Upper lobe of left lung (tissue), 6 donors: Measurements from ENCODE around the gene YPEL1. TPM values are rescaled to one million over a fixed set of nuclear protein-coding genes. Genes with fewer than 3 reads are reported as not detected.

Source experiments
- ATAC-seq, 2 donors: fragments of 200-7000 bp; cut with Tn5 transposase; one replicate each; pipeline ENCODE4 v1.9.1; 2022; ENCODE audit warnings: mild to moderate bottlenecking in 2 of 2, moderate library complexity in 2 of 2; ENCODE audit not compliant: low FRiP score in 2 of 2
- DNase-seq, 2 donors: peaks; one replicate each; pipeline ENCODE4 v3.0.0-alpha.2; 2019 to 2020
- H3K27ac ChIP-seq, 4 donors: fragments of 200-600 bp; sonication (generic); one replicate each; pipeline ENCODE4 v1.5.1; 2016 to 2019
- H3K27me3 ChIP-seq, 4 donors: fragments of 200-600 bp; sonication (generic); one replicate each; pipeline ENCODE4 v1.5.1; 2017 to 2019
- H3K36me3 ChIP-seq, 4 donors: fragments of 200-600 bp; sonication (generic); one replicate each; pipeline ENCODE4 v1.5.1; 2016 to 2019
- H3K4me1 ChIP-seq, 4 donors: fragments of 200-600 bp; sonication (generic); one replicate each; pipeline ENCODE4 v1.5.1; 2018 to 2019
- H3K4me3 ChIP-seq, 4 donors: fragments of 200-600 bp; sonication (generic); one replicate each; pipeline ENCODE4 v1.5.1; 2017 to 2019; ENCODE audit warnings: mild to moderate bottlenecking in 2 of 4, moderate library complexity in 1 of 4
- H3K9me3 ChIP-seq, 4 donors: fragments of 200-600 bp; sonication (generic); one replicate each; pipeline ENCODE4 v1.5.1; 2018 to 2019
- CTCF ChIP-seq, 6 experiments: fragments of 450-650 bp in 4 of 6; fragments of 200-600 bp in 2 of 6; sonication (generic) in 2 of 6; IDR thresholded peaks; one replicate each; pipeline ENCODE4 v1.5.1; 2016 to 2019; ENCODE audit warnings: antibody characterized with exemption in 6 of 6
- EP300 ChIP-seq, 4 donors: sonication (generic); formaldehyde crosslinking; IDR thresholded peaks; one replicate each; pipeline ENCODE4 v1.5.1; 2017; ENCODE audit warnings: antibody characterized with exemption in 4 of 4, control low read depth in 2 of 4
- POLR2A ChIP-seq, 4 donors: fragments of 450-650 bp; IDR thresholded peaks; one replicate each; pipeline ENCODE4 v1.5.1; 2016 to 2017; ENCODE audit warnings: antibody characterized with exemption in 4 of 4, mild to moderate bottlenecking in 2 of 4
- POLR2AphosphoS5 ChIP-seq, 2 donors: sonication (generic); formaldehyde crosslinking; IDR thresholded peaks; one replicate each; pipeline ENCODE4 v1.5.1; 2017; ENCODE audit warnings: antibody characterized with exemption in 2 of 2
- WGBS, 2 donors: methylation state at CpG; one replicate each; pipeline ENCODE4 v1.1.5; 2017 to 2018; 5-methylcytosine and 5-hydroxymethylcytosine counted together
- small RNA-seq, 4 donors: library from RNA; depleted of rRNA; stranded (forward); fragments of <200 nt; gene quantifications; one replicate each; pipeline ENCODE3, GENCODE V24; 2016
- total RNA-seq, 6 donors: library from RNA; depleted of rRNA in 4 of 6; stranded (reverse); fragments of >200 nt in 4 of 6; gene quantifications; one replicate each; pipeline versions ENCODE4 v1.1.0 to v1.2.1, GENCODE V29; 2016 to 2021
- donor health status: DM: no; HTN: no; CAD: no; lungs with moderate emphysema.
- donor health status: DM: no; HTN: yes; CAD: no; lungs with severe emphysema.

The YPEL1 gene
- total RNA-seq, 6 donors from 2014 or later: 4.4 to 11.6 (median 7.4) TPM

GRCh38 chr22:21650823-21651520 is 84.6 kb downstream of the YPEL1 start:
- ATAC-seq: no peak
- H3K4me3 ChIP-seq: peak overlapping the region in 3 of 4 donors; percentile 56 to 60 (median 60)
- no peak for DNase-seq

GRCh38 chr22:21650280-21650679 is 85.3 kb downstream of the YPEL1 start:
- Histone ChIP-seq H3K4me3 (no peak overlapping the region), H3K4me1 (peaks cover 16 to 32% (median 22%) of the 10 kb centered on the region in 4 donors), H3K9me3 (no peaks in the 10 kb centered on the region), H3K27me3 (no peaks in the 10 kb centered on the region), H3K36me3 (peaks cover 0 to 25% (median 2%) of the 10 kb centered on the region in 4 donors), H3K27ac (no peak overlapping the region)
- TF ChIP-seq CTCF (IDR thresholded peaks at IDR 0.05) (no peak), POLR2AphosphoS5 (IDR thresholded peaks at IDR 0.05) (no peak), POLR2A (IDR thresholded peaks at IDR 0.05) (no peak), EP300 (IDR thresholded peaks at IDR 0.05) (no peak)
- DNase-seq: no peak
- no peak for ATAC-seq
- 89 to 98% methylated on average over 7 of the region's 7 CpGs for WGBS, 2 donors

More at GRCh38 chr22:21650823-21651520, 84.6 kb downstream of the YPEL1 start:
- Histone ChIP-seq H3K36me3 (peaks cover 0 to 21% (median 0%) of the 10 kb centered on the region in 4 donors), H3K27me3 (no peaks in the 10 kb centered on the region), H3K4me1 (peaks cover 16 to 32% (median 22%) of the 10 kb centered on the region in 4 donors), H3K9me3 (no peaks in the 10 kb centered on the region), H3K27ac (peak overlapping the region in 1 of 4 donors; percentile 17)
- TF ChIP-seq POLR2A (IDR thresholded peaks at IDR 0.05) (no peak), EP300 (IDR thresholded peaks at IDR 0.05) (no peak), POLR2AphosphoS5 (IDR thresholded peaks at IDR 0.05) (no peak), CTCF (IDR thresholded peaks at IDR 0.05) (no peak)
- WGBS, 2 donors: 13 to 17% methylated on average over 6 of the region's 6 CpGs

Small RNA genes lying within 50 kb of the gene (small RNA-seq; reads per million reads assigned to genes)
- gene MIR301B: 0.43 to 3.4 (median 0.94) reads per million in 4 donors
- gene RN7SL280P: 0 to 0.06 (median 0) reads per million in 4 donors

Other genes starting within 250 kb of the YPEL1 start
- 1 to 10 TPM in 1 of 6 donors, under 1 TPM in 4, not detected in 1; 0.10 to 1.0 (median 0.57) TPM for gene RIMBP3C, start 184.3 kb downstream of the YPEL1 start, total RNA-seq
- gene UBE2L3, start 168.1 kb downstream of the YPEL1 start, total RNA-seq: 10 to 100 TPM; 24.1 to 45.8 (median 39.2) TPM
- 10 to 100 TPM; 22.2 to 47.4 (median 28.3) TPM for gene YDJC, start 105.8 kb downstream of the YPEL1 start, total RNA-seq
- gene CCDC116, start 103.0 kb downstream of the YPEL1 start, total RNA-seq: 1 to 10 TPM in 2 of 6 donors, under 1 TPM in 2, not detected in 2; 0.26 to 4.2 (median 0.97) TPM
- 10 to 100 TPM in 5 of 6 donors, 1 to 10 TPM in 1; 3.1 to 73.1 (median 38.9) TPM for gene SDF2L1, start 93.5 kb downstream of the YPEL1 start, total RNA-seq
- 100 to 1,000 TPM in 1 of 6 donors, 10 to 100 TPM in 5; 40.4 to 107 (median 48.4) TPM for gene PPIL2, start 69.8 kb downstream of the YPEL1 start, total RNA-seq
- gene MAPK1, start 131.9 kb upstream of the YPEL1 start, total RNA-seq: 100 to 1,000 TPM in 2 of 6 donors, 10 to 100 TPM in 4; 50.2 to 180 (median 65.9) TPM
- gene PPM1F, start 217.1 kb upstream of the YPEL1 start, total RNA-seq: 10 to 100 TPM; 21.0 to 85.3 (median 33.2) TPM
- 100 to 1,000 TPM in 1 of 6 donors, 10 to 100 TPM in 5; 22.5 to 111 (median 34.0) TPM for gene TOP3B, start 247.0 kb upstream of the YPEL1 start, total RNA-seq